GM18520 (cell line): Measurements from ENCODE around the gene DAG1.
A peak's percentile ranks its signal among the peaks of the same experiment; 100 is the strongest.
"Not testable (repeated sequence)": the region's sequence is repeated elsewhere in the genome, so short reads cannot be mapped to it uniquely, and the experiment has no call there.

Experiments
- ATAC-seq: cut with Tn5 transposase; IDR thresholded peaks from one replicate; pipeline ENCODE4 v1.9.1; 2021; ENCODE audit not compliant: unreplicated experiment

The DAG1 gene

GRCh38 chr3:49469037-49469935 is 781 bp upstream of the DAG1 start:
- ATAC-seq, result no peak

GRCh38 chr3:49470714-49471420 is 800 bp downstream of the DAG1 start:
- peak; percentile 20 for ATAC-seq

- no peak for ATAC-seq
Observed at GRCh38 chr3:49471856-49472495, 1.9 kb downstream of the DAG1 start.

GRCh38 chr3:49476563-49476962 is 6.5 kb downstream of the DAG1 start:
- peak; percentile 65 for ATAC-seq

- no peak for ATAC-seq
Observed at GRCh38 chr3:49482766-49483165, 12.7 kb downstream of the DAG1 start.

GRCh38 chr3:49484471-49484870 is 14.4 kb downstream of the DAG1 start:
- ATAC-seq, result no peak

- no peak for ATAC-seq
Observed at GRCh38 chr3:49489247-49489646, 19.2 kb downstream of the DAG1 start.

GRCh38 chr3:49492969-49493368 is 22.9 kb downstream of the DAG1 start:
- ATAC-seq, result no peak

GRCh38 chr3:49493901-49494300 is 23.8 kb downstream of the DAG1 start:
- ATAC-seq, result no peak

- ATAC-seq, result no peak
Observed at GRCh38 chr3:49495023-49495422, 25.0 kb downstream of the DAG1 start.

GRCh38 chr3:49496845-49497244 is 26.8 kb downstream of the DAG1 start:
- ATAC-seq, result not testable (repeated sequence)

GRCh38 chr3:49497606-49498005 is 27.5 kb downstream of the DAG1 start:
- ATAC-seq, result no peak

- ATAC-seq, result no peak
Observed at GRCh38 chr3:49498239-49498638, 28.2 kb downstream of the DAG1 start.

GRCh38 chr3:49498648-49499047 is 28.6 kb downstream of the DAG1 start:
- ATAC-seq, result no peak

- ATAC-seq, result no peak
Observed at GRCh38 chr3:49500205-49500731, 30.2 kb downstream of the DAG1 start.

- ATAC-seq, result no peak
Observed at GRCh38 chr3:49500732-49501609, 30.9 kb downstream of the DAG1 start.

GRCh38 chr3:49501842-49502241 is 31.8 kb downstream of the DAG1 start:
- no peak for ATAC-seq

GRCh38 chr3:49506906-49507305 is 36.8 kb downstream of the DAG1 start:
- no peak for ATAC-seq

GRCh38 chr3:49509028-49509561 is 39.0 kb downstream of the DAG1 start:
- no peak for ATAC-seq

- no peak for ATAC-seq
Observed at GRCh38 chr3:49511639-49512038, 41.6 kb downstream of the DAG1 start.
